ENCODE data around the gene UBE2L5.

The UBE2L5 gene

DNA sequence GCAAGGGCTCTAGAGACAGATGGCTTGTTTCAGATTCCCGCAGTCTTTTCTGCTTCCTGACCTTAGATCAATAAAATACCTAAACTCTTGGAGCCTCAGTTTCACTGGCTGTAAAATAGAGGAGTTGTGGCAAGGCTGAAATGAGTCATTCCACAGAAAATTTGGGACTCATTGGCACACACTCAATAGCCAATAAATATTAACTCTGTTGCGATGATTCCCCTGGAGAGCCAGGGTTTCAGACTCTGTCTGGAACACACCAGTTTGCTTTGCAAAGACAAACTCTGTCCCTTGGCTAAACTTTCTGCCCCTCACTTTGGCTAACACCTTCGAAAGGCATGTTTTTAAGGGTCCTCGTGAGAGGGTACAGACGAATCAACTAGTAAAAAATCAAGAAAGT lies 18.1 kb upstream of the UBE2L5 start:
- no peak for DNase-seq (ENCODE audit: low read depth, low spot score)

GRCh38 chr13:30406779-30407416 lies 15.4 kb upstream of the UBE2L5 start:
- DNase-seq (ENCODE audit: low read depth, low spot score) = no peak

- DNase-seq (ENCODE audit: low read depth, low spot score) = peak; percentile 97
Observed at GRCh38 chr13:30408319-30409101, 13.8 kb upstream of the UBE2L5 start.

DNA sequence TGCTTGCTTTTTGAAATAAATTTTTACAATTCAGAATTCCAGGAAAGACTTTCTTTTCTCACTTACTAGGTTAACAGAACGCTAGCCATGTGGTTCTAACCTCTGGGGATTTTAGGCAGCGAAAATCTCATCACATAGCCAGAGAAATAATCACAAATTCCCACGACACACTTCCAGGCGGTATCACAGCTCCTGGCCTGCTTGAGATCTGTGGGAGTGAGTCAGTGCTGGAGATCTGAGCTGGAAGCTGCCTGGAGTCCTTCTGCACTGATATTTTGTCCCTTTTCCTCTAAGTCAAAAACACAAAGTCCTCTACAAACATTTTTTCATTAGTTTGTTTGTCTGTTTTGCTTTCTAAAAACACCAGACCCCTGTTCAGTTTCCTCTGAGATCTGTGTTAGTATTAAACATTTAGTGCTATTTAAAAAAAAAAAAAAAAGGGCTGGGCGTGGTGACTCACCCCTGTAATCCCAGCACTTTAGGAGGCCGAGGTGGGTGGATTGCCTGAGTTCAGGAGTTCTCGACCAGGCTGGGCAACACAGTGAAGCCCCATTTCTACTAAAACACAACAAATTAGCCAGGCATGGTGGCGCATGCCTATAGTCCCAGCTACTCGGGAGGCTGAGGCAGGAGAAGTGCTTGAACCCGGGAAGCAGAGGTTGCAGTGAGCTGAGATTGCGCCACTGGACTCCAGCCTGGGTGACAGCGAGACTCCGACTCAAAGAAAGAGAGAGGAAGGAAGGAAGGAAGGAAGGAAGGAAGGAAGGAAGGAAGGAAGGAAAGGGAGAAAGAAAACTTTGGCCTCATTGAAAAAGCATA lies 12.2 kb upstream of the UBE2L5 start:
- peak; percentile 42 for DNase-seq (ENCODE audit: low read depth, low spot score)

- DNase-seq (ENCODE audit: low read depth, low spot score) = no peak
Observed at GRCh38 chr13:30410705-30411125, 11.6 kb upstream of the UBE2L5 start.

- DNase-seq (ENCODE audit: low read depth, low spot score) = no peak
Observed at GRCh38 chr13:30412346-30412745, 9.9 kb upstream of the UBE2L5 start.

GRCh38 chr13:30413842-30414241 lies 8.5 kb upstream of the UBE2L5 start:
- no peak for DNase-seq (ENCODE audit: low read depth, low spot score)

GRCh38 chr13:30415430-30416030 lies 6.8 kb upstream of the UBE2L5 start:
- no peak for DNase-seq (ENCODE audit: low read depth, low spot score)

GRCh38 chr13:30416471-30416870 lies 5.8 kb upstream of the UBE2L5 start:
- no peak for DNase-seq (ENCODE audit: low read depth, low spot score)

GRCh38 chr13:30418075-30418716 lies 4.1 kb upstream of the UBE2L5 start:
- DNase-seq (ENCODE audit: low read depth, low spot score) = no peak

DNA sequence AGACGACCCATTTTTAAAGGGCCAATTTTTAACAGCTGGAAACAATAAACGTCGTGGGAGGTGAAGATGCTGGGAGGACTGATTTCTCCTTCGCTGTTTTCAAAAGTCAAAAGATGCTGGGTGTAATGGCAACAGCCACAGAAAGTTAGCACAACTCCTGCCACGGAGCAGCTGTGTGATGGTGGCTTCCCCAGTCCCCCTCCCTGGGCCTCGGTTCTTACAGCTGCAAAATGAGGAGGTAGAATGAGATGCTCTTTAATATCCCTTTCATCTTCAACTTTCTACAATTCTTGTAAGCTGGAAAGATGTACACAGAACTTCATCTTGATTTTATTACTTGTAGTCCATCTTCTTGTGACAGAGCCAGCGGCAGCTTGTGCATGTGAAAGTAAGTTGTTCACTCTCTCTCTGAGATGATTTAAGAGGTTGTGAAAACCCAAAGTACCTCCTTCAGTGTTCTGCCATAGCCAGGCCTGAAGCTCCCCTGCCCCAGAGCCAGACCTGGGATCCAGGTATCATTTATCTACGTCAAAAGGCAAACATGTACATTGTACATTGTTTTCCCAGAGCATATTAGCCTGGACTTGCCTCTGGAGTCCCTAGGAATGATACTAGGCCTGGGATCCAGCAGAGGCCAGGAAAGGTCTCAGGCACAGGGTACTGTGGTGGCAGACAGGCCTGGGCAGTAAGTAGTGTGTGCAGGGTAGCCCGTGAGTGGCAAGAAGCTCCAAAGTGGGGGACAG lies 3.4 kb upstream of the UBE2L5 start:
- DNase-seq (ENCODE audit: low read depth, low spot score) = no peak

GRCh38 chr13:30421093-30422053 lies 920 bp upstream of the UBE2L5 start:
- peak; percentile 80 for DNase-seq (ENCODE audit: low read depth, low spot score)

- DNase-seq (ENCODE audit: low read depth, low spot score) = no peak
Observed at GRCh38 chr13:30423891-30424290, 1.6 kb downstream of the UBE2L5 start.

DNA sequence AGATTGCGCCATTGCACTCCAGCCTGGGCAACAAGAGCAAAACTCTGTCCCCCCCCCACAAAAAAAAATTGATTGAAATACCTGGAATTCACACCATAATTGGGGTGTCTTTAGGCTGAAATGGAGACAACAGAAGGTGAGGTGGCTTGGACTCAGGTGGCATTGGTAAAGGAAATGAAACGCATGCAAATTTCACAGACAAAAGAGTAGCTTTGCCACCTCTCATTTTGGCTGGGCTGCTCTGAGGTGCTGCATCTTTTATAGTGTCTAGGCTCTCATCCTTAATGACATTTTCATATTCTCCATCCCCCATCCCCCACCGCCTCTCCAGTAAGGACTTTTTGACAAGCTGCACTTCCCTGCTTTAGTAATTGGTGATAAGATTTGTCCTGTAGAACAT lies 6.9 kb downstream of the UBE2L5 start:
- no peak for DNase-seq (ENCODE audit: low read depth, low spot score)

GRCh38 chr13:30429721-30430694 lies 7.7 kb downstream of the UBE2L5 start:
- no peak for DNase-seq (ENCODE audit: low read depth, low spot score)

DNA sequence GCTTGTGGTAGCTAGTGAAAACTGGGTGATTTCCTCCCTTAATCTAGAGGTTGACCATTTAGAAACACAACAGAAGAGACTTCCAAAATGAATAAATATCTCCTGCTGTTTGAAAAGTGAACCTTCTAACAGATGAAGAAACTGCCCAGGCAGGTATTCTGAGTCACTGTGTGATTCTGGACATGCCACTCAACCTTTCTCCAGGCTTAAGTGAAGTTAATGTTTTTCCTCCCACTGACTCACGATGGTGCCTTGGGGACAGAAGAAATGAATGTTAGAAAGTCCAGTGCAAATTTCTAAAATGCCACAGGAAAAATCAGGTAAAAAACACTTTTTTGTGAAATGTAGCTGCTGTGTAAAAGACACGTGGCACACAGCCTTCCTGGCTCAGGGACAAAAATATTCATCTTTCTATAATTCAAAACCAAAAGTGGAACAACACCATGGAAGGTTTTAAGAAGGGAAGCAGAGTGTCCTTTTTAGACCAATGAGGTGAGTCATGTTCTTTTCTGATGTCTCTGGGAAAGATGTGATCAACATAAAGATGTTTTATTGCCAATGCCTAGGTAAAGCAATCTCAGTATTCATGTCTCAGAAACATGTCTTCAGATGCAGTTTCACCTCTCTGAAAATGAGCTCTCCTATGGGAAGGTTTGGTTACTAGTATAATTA lies 9.1 kb downstream of the UBE2L5 start:
- DNase-seq (ENCODE audit: low read depth, low spot score) = no peak

DNA sequence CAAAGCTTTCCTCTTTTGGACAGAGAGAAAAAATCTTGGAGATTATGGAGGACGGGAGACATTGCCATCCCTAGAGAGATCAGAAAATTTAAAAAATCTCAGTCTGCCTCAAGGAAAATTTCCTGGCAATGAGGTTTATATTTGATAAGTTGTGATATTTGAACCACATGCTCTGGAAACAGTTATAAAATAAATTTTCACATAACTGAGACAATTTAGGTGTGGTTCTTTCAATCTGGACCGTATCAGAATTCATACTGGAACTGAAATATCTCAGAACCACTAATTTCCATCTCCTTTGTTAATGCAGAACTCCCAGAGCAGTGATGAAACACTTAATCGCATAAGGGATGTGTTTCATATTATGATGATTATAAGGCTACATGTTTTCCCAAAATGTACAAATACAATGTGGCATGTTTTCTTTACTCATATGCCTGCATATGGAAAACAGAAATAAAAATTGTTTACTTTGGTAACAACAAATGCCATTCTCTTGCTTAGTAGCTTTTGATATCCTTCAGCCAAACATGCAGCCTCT lies 13.7 kb downstream of the UBE2L5 start:
- no peak for DNase-seq (ENCODE audit: low read depth, low spot score)

GRCh38 chr13:30437177-30437576 lies 14.9 kb downstream of the UBE2L5 start:
- no peak for DNase-seq (ENCODE audit: low read depth, low spot score)

Measured in ELF-1 (cell line).